T-helper 17 cell (primary cell): ENCODE measurements around the gene GPD2. TPM values are rescaled to one million over a fixed set of nuclear protein-coding genes. Genes with fewer than 3 reads are reported as not detected.

Experiments used
- ATAC-seq: fragments of 150-1000 bp; cut with Tn5 transposase; 2 replicates; pipeline ENCODE4 v1.10.0; 2021; ENCODE audit warnings: mild to moderate bottlenecking, moderate library complexity
- DNase-seq, 3 donors: peaks; one replicate each; pipeline versions ENCODE4 v3.0.0 to v3.0.0-alpha.2; 2020 to 2021
- H3K9me3 ChIP-seq: one replicate; pipeline ENCODE4 v1.7.0; 2013; ENCODE audit warnings: low read length, mild to moderate bottlenecking; ENCODE audit not compliant: control insufficient read depth, poor library complexity, severe bottlenecking
- H3K27ac Mint-ChIP-seq: one replicate; pipeline ENCODE4 v1.8.0; 2022; ENCODE audit warnings: mild to moderate bottlenecking, moderate library complexity, mixed read lengths
- H3K27me3 Mint-ChIP-seq: one replicate; pipeline ENCODE4 v1.8.0; 2022; ENCODE audit warnings: mixed read lengths
- H3K36me3 Mint-ChIP-seq: one replicate; pipeline ENCODE4 v1.8.0; 2022; ENCODE audit warnings: low read depth, mixed read lengths
- H3K4me1 Mint-ChIP-seq: one replicate; pipeline ENCODE4 v1.8.0; 2022; ENCODE audit warnings: mild to moderate bottlenecking, mixed read lengths
- H3K4me3 Mint-ChIP-seq: one replicate; pipeline ENCODE4 v1.8.0; 2022; ENCODE audit warnings: mild to moderate bottlenecking, moderate library complexity, mixed read lengths
- total RNA-seq, 4 donors: library from RNA in 2 of 4; stranded (reverse) in 2 of 4; gene quantifications; one replicate each; pipeline ENCODE4 v1.2.3 and lab custom pipeline; 2022 to 2026

The GPD2 gene
- total RNA-seq, 2 donors from 2014 or later: 9.8 to 12.7 TPM

DNA sequence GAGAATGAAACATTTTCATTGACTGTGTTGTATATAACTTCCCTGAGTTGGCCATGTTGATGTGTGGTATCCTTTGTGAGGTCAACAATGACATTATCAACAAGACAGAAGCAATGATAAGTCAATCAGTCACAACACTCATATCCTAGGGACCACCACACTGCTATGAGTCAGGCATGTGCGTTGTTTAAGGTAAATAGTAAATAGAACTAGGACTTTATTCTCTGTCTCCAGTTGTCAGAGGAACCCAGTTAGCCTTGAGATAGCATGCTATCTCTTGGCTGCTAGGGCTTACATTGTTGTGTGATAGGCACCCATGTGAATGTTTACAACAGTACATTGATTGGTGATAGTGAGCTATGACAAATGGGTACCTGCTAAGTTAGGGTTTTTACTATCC is 37.3 kb downstream of the GPD2 start:
- Mint-ChIP-seq H3K27me3 (no peaks in the 10 kb centered on the region), H3K36me3 (peaks cover 2% of the 10 kb centered on the region), H3K27ac (peak overlapping the region; percentile 24), H3K4me3 (no peak overlapping the region), H3K4me1 (peaks cover 22% of the 10 kb centered on the region)
- no peak for DNase-seq
- ATAC-seq: no peak
- no peaks in the 10 kb centered on the region for H3K9me3 ChIP-seq

DNA sequence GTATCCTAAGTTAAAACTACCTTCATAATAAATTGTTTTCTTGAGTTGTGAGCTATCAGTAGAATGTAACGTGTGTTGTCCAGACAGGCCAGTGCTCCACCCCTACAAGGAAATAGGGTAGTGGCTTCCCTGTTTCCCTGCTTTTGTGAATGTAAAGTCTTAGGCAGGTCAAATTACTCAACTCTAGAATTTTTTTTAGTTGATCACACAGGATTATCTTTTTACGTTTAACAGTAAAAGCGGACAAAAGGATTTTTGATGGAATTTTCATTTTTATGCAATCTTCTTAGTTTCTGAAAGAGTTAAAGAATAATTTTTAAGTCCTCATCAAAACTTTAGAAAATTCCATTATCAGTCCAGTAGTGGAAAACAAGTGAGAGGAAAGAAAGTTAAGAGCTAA is 38.2 kb downstream of the GPD2 start:
- peaks cover 2% of the 10 kb centered on the region for H3K36me3 Mint-ChIP-seq
- no peak for DNase-seq
- no peaks in the 10 kb centered on the region for H3K27me3 Mint-ChIP-seq
- ATAC-seq: no peak
- H3K27ac Mint-ChIP-seq: no peak overlapping the region
- peaks cover 20% of the 10 kb centered on the region for H3K4me1 Mint-ChIP-seq
- H3K4me3 Mint-ChIP-seq: no peak overlapping the region
- no peaks in the 10 kb centered on the region for H3K9me3 ChIP-seq

DNA sequence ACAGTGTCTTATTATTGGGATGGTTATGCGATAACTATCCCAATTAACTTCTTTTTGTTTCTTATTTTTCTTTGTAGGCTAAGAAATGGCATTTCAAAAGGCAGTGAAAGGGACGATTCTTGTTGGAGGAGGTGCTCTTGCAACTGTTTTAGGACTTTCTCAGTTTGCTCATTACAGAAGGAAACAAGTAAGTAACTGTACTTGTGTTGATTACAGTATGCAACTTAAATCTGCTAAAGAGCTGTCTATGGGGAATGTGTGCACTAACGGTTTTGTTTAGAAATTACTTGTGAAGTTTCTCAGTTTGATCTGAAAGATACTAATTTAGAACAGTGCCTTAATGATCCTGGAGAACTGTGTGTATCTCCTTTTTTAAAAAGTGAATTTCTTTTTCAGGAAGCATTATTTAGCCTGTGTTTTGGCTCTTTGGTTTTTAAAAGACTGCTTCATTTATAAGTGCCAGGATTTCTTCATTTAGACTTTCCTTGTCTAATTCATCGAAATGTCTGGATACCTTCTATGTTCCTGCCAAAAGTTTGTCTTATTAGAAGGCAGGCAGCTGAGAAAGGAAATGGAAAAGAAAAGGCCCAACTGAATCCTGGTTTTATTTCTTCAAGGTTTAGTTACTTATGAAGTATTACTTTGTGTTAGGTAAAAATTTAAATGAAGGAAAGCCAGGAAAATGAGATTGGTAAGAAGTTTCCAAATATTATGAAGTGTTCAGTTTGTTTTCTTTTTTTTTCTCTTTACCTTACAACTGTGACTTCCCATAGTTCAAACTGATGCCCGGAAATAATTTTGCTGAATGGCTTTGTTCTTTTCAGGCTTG is 40.1 kb downstream of the GPD2 start:
- H3K36me3 Mint-ChIP-seq: peaks cover 5% of the 10 kb centered on the region
- no peak overlapping the region for H3K27ac Mint-ChIP-seq
- no peaks in the 10 kb centered on the region for H3K27me3 Mint-ChIP-seq
- no peak overlapping the region for H3K4me3 Mint-ChIP-seq
- H3K9me3 ChIP-seq: no peaks in the 10 kb centered on the region
- no peak for ATAC-seq
- no peak for DNase-seq
- H3K4me1 Mint-ChIP-seq: peaks cover 17% of the 10 kb centered on the region

DNA sequence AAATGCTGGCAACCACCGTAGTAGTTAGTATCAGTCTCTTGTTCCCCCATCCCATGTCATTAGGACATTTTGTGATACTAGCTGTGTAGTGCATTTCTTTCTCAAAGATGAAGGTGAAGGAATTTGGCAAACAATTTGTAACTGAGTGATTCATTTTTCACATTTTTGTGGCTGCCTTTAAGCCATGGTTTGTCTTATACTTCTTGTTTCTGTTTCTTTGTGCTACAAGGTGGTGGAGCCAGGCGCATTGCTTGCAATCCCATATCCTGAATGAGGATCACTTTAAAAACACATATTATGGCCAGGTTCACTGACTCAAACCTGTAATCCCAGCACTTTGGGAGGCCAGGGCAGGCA is 40.6 kb downstream of the GPD2 start:
- Mint-ChIP-seq H3K4me3 (no peak overlapping the region), H3K4me1 (peaks cover 13% of the 10 kb centered on the region), H3K27me3 (no peaks in the 10 kb centered on the region), H3K27ac (no peak overlapping the region), H3K36me3 (peaks cover 4% of the 10 kb centered on the region)
- no peak for DNase-seq
- ATAC-seq: no peak
- no peaks in the 10 kb centered on the region for H3K9me3 ChIP-seq

DNA sequence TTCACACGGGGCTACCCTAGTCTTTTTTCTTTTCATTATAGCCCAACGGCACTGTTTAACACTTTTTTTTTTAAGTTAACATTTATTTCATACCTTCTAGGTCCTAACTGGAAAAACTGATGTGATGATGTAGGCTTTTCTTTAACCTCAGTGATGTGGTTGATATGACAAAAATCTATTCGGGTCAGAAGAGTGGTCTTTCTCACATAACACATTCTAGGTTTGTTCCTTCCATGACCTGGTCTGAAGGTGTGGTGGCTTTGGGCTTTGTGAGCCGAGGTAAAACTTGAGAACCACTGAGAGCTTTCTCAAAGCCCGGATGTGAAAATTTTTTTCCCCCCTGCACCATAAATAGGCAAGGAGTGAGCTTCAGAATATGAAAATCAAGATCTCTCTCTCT is 44.2 kb downstream of the GPD2 start:
- peaks cover 23% of the 10 kb centered on the region for H3K4me1 Mint-ChIP-seq
- no peak overlapping the region for H3K4me3 Mint-ChIP-seq
- peaks cover 8% of the 10 kb centered on the region for H3K36me3 Mint-ChIP-seq
- DNase-seq (no peak), ATAC-seq (no peak)
- no peak overlapping the region for H3K27ac Mint-ChIP-seq
- H3K9me3 ChIP-seq: no peaks in the 10 kb centered on the region
- H3K27me3 Mint-ChIP-seq: no peaks in the 10 kb centered on the region

DNA sequence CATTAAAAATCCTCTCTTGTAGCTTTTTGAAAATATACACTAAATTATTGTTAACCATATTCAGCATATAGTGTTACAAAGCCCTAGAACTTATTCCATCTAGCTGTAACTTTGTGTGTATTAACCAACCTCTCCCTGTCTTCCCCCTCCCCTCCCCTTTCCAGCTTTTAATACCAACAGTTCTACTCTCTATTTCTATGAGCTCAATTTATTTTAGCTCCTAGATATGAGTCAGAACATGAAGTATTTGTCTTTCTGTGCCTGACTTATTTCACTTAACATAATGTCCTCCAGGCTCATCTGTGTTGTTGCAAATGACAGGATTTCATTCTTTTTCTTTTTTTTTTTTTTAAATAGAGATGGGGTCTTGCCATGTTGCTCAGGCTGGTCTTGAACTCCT is 45.1 kb downstream of the GPD2 start:
- no peak for DNase-seq
- Mint-ChIP-seq H3K4me3 (no peak overlapping the region), H3K36me3 (peaks cover 8% of the 10 kb centered on the region), H3K4me1 (peaks cover 19% of the 10 kb centered on the region), H3K27me3 (no peaks in the 10 kb centered on the region), H3K27ac (no peak overlapping the region)
- ATAC-seq: no peak
- no peaks in the 10 kb centered on the region for H3K9me3 ChIP-seq

DNA sequence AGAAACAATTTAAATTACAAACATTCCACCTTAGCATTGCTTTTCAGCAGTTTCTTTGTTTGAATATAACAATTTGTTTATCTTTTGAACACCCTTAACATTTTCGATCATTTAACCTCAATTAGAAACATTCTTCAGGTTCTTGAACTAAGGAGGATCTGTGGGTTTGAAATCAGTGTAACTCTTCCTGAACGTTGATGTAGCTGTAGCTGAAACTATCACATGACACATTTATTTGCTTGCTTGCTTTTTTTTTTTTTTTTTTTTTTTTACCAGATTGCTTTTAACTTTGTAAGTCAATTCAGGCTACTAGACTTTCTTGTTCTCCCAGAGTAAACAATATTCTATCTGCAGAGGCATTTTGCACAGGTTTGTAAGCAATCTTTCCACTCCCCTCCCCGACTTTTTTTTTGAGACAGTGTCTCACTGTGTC is 47.6 kb downstream of the GPD2 start:
- H3K27ac Mint-ChIP-seq: peak overlapping the region; percentile 8
- ATAC-seq: no peak
- H3K27me3 Mint-ChIP-seq: no peaks in the 10 kb centered on the region
- H3K4me1 Mint-ChIP-seq: peaks cover 17% of the 10 kb centered on the region
- H3K9me3 ChIP-seq: no peaks in the 10 kb centered on the region
- peaks cover 8% of the 10 kb centered on the region for H3K36me3 Mint-ChIP-seq
- no peak overlapping the region for H3K4me3 Mint-ChIP-seq
- no peak for DNase-seq

DNA sequence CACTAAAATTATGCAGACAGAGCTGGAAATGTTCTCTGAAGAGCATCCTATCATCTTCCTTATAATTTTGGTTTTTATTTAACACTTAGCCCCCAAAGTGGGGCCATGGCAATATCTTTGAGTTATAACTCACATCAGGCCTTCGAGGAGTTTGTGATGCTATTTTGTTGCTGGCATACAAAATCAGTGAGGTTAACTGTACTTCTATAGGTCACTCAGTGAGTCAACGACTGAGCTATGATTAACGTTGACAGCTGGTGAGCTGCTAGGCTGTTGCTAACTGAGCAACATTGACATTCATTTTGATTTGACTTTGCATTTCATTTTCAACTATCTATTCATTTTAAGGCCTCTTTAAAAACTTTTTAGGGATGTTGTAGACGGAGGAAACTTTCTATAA is 50.0 kb downstream of the GPD2 start:
- ATAC-seq: no peak
- H3K9me3 ChIP-seq: no peaks in the 10 kb centered on the region
- no peak for DNase-seq
- Mint-ChIP-seq H3K4me1 (peaks cover 15% of the 10 kb centered on the region), H3K27me3 (no peaks in the 10 kb centered on the region), H3K4me3 (no peak overlapping the region), H3K36me3 (peaks cover 7% of the 10 kb centered on the region), H3K27ac (no peak overlapping the region)

DNA sequence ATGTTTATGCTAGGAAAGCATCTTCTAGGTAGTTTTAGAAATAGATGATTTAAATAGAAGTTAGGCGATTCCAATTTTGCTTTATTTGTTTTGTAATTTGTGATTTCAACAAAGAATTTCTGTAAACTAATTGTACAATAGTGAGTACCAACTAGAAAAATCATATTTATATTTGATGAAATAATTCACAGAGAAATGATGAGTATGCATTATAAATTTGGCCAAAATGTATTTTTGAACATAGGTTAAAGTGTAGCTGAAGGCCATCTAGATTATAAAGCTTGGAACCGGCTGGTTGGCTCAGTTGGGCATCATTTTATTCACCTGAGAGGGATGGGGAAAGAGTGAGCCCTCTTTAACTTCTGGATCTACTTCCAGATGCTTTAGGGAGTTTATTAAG is 50.4 kb downstream of the GPD2 start:
- Mint-ChIP-seq H3K27me3 (no peaks in the 10 kb centered on the region), H3K4me1 (peaks cover 18% of the 10 kb centered on the region), H3K36me3 (peaks cover 7% of the 10 kb centered on the region), H3K4me3 (no peak overlapping the region), H3K27ac (no peak overlapping the region)
- no peaks in the 10 kb centered on the region for H3K9me3 ChIP-seq
- DNase-seq (no peak), ATAC-seq (no peak)

DNA sequence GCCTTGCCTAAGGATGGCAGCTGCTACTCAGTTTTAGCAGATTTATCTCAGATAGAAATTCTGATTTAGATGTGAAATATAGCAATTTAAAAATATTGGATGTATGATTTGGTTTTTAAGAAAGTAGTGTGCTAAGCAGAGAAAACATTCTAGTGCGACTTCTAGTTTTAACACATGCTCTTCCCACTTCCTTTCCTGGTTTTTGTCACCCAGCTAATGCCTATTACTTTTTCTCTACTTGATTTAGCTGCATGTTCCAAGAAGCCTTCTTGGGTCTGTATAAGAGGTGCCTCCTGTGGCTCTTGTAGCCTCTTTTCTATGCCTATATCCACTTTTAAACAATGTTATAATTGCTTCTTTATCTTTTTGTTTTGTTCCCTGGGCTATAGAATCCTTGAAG is 53.0 kb downstream of the GPD2 start:
- Mint-ChIP-seq H3K4me3 (no peak overlapping the region), H3K36me3 (peaks cover 7% of the 10 kb centered on the region), H3K4me1 (peaks cover 18% of the 10 kb centered on the region), H3K27ac (no peak overlapping the region), H3K27me3 (no peaks in the 10 kb centered on the region)
- ATAC-seq (no peak), DNase-seq (no peak)
- no peaks in the 10 kb centered on the region for H3K9me3 ChIP-seq

DNA sequence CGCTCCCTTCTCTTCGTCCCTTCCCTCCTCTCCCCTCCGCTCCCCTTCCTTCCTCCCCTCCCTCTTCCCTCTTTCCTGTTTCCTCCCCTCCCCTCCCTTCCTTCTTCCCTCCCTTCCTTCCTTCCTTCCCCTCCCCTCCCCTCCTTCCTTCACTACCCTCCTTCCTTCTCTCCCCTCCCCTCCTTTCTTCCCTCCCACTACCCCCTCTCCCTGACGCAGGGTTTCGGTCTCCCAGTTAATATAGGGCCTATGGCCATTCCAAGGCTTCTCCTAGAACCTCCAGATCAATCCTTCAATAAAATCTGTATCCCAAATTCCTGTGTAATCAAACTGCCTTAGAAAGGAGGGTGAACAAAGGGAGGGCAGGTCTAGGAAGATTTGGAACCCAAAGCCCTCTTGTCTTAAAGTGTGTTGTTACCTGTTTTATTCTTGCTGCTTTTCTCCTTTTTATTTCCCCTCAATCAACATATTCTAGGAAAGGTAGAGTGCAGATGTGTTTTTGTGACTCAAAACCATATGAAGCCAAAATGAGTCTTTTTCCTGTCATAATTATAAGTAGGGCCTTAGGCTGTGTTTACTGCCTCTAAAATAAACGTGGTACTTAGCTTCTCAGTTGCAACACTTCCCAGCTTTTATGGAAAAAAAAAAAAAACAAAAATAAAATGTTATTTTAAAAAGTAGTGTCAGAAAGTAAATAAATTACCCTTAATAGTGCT is 53.7 kb downstream of the GPD2 start:
- no peaks in the 10 kb centered on the region for H3K9me3 ChIP-seq
- Mint-ChIP-seq H3K27ac (no peak overlapping the region), H3K4me1 (peaks cover 19% of the 10 kb centered on the region), H3K36me3 (peaks cover 4% of the 10 kb centered on the region), H3K27me3 (no peaks in the 10 kb centered on the region), H3K4me3 (no peak overlapping the region)
- ATAC-seq: no peak
- no peak for DNase-seq

DNA sequence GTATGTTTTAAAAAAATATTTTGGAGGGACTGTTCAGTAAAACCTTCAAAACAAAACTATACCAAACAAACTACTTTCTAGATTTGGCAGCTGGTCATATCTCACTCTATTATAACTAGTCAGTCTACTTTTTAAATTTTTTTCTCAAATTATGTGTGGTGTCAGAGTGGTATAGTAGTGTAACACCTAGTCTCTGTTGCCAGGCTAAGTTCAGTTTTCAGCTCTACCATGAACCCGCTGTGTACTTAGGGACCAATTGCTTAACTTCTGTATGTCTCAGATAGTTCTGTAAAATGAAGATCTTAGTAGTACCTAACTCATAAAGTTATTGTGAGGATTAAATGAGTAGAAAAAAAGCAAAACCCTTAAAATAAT is 54.3 kb downstream of the GPD2 start:
- DNase-seq: no peak

DNA sequence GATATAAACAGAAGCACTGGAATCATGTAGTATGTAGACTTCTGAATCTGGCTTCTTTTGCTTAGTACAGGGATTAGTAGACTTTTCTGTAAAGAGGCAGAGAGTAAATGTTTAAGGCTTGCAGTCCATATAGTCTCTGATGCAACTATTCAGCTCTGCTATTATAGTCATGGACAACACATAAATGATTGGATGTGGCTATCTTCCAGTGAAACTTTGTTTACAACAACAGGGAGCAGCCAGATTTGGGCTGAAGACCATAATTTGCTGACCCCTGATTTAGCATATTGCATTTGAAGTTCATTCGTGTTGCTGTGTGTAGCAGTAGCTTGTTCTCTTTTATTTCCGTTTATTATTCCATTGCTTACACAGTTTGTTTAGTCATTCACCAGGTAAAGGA is 55.0 kb downstream of the GPD2 start:
- Mint-ChIP-seq H3K4me3 (no peak overlapping the region), H3K27ac (no peak overlapping the region), H3K4me1 (peaks cover 20% of the 10 kb centered on the region), H3K27me3 (no peaks in the 10 kb centered on the region), H3K36me3 (peaks cover 2% of the 10 kb centered on the region)
- ATAC-seq (no peak), DNase-seq (no peak)
- H3K9me3 ChIP-seq: no peaks in the 10 kb centered on the region

More for the DNA sequence above, 54.3 kb downstream of the GPD2 start:
- no peak for ATAC-seq
- H3K36me3 Mint-ChIP-seq: peaks cover 2% of the 10 kb centered on the region
- H3K9me3 ChIP-seq: no peaks in the 10 kb centered on the region
- no peak overlapping the region for H3K27ac Mint-ChIP-seq
- H3K4me1 Mint-ChIP-seq: peaks cover 20% of the 10 kb centered on the region
- no peaks in the 10 kb centered on the region for H3K27me3 Mint-ChIP-seq
- no peak overlapping the region for H3K4me3 Mint-ChIP-seq

DNA sequence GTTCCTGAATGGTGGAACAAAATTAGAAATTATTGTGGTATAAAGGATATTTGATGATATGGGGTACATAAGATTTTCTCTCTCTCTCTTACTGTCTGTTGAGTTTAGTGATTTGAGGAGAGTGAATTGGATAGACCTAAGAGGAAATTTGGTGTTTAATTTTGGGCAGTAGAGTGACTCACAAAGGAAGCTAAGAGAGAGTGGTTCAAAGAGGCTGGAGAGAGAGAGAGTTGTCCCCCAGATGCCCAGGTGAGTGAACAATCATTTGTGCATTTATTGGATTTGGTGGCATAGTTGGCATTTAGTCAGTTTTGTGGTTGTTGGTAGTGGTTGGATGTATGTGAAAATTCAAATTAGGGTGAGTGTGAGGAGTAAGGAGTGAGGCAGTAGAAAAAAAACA is 56.8 kb downstream of the GPD2 start:
- H3K9me3 ChIP-seq: no peaks in the 10 kb centered on the region
- H3K4me1 Mint-ChIP-seq: peaks cover 20% of the 10 kb centered on the region
- no peak for ATAC-seq
- H3K4me3 Mint-ChIP-seq: no peak overlapping the region
- H3K36me3 Mint-ChIP-seq: peaks cover 4% of the 10 kb centered on the region
- no peak for DNase-seq
- no peaks in the 10 kb centered on the region for H3K27me3 Mint-ChIP-seq
- H3K27ac Mint-ChIP-seq: no peak overlapping the region
